Measurements from ENCODE around the gene RSPO1.

DNA sequence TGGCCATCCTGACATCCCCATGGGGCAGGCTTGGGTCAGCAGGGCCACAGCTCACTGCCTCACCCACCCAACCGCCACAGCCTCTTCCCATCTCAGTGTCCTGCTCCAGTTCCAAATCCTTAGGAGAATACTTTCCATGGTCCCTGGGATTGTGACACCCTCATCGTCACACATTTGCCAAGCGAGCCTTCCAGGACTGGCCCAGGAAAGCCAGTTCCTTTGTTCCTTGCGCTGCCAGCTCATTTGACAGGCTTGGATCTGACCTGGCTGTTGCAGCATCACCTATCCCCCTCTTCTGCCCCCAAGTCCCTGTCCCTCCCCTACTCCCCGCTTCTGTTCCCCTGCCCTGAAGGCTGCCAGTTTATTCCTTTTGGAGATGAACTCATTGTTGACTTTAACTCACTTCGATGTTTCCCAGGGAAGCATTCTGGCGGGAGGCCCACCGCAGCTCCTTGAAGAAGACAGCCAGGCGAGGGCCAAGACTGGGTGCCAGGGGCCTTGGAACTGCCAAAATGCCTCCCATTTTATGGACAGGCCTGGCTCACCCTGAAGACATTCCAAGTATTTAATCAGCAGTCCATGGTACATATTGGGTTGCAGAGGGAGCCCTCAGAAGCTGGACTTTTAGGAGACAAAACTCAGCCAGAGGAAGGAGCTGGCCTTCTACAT lies 28.8 kb downstream of the RSPO1 start:
- TF ChIP-seq BHLHE40 (IDR thresholded peaks at IDR 0.05; ENCODE audit: low read depth, low read length) (no peak), RAD21 (conservative IDR thresholded peaks at IDR 0.05 in 1 of 2, IDR thresholded peaks at IDR 0.05 in 1 of 2) (no peak), KDM5A (IDR thresholded peaks at IDR 0.05) (no peak)
